GM10266 (cell line): ENCODE results near the gene TMEM63A.

Source experiments
- DNase-seq: peaks from one replicate; pipeline ENCODE4 v3.0.0; 2012; ENCODE audit errors: extremely low spot score
- TF ChIP-seq, protein P1 (sequence below): IDR thresholded peaks from 2 replicates; pipeline ENCODE4 v1.5.1; 2012; ENCODE audit warnings: mild to moderate bottlenecking, low read depth; ENCODE audit not compliant: control insufficient read depth, insufficient read depth; ENCODE audit errors: missing control alignments

Gene TMEM63A

GRCh38 chr1:225908013-225908640, 25.9 kb upstream of the TMEM63A start:
- DNase-seq: no peak
- TF ChIP-seq, protein P1, sequence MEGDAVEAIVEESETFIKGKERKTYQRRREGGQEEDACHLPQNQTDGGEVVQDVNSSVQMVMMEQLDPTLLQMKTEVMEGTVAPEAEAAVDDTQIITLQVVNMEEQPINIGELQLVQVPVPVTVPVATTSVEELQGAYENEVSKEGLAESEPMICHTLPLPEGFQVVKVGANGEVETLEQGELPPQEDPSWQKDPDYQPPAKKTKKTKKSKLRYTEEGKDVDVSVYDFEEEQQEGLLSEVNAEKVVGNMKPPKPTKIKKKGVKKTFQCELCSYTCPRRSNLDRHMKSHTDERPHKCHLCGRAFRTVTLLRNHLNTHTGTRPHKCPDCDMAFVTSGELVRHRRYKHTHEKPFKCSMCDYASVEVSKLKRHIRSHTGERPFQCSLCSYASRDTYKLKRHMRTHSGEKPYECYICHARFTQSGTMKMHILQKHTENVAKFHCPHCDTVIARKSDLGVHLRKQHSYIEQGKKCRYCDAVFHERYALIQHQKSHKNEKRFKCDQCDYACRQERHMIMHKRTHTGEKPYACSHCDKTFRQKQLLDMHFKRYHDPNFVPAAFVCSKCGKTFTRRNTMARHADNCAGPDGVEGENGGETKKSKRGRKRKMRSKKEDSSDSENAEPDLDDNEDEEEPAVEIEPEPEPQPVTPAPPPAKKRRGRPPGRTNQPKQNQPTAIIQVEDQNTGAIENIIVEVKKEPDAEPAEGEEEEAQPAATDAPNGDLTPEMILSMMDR: no peak

DNA sequence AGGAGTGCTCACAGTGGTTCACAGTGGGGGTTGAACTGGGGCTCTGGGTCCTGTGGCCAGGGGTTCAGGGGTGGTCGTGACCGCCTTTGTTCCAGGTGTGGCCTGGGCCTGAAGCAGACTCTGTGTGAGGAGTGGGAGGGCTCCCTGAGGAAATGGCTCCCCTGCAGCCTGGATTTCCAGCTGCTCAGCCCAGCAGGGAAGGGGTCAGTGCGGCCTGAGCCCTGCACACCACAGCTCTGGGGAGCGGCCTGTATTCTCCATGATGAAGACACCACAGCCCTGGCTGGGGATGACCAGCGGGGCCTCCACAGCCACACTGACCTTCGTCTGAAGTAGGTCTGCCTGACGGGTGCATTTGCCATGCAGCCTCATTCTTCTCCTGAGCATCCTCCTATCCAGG, 25.2 kb upstream of the TMEM63A start:
- TF ChIP-seq, protein P1: no peak
- DNase-seq: no peak

- TF ChIP-seq, protein P1: no peak
- DNase-seq: no peak
These were observed 24.3 kb upstream of the TMEM63A start for GRCh38 chr1:225906467-225906866.

GRCh38 chr1:225903623-225904022, 21.4 kb upstream of the TMEM63A start:
- TF ChIP-seq, protein P1: no peak
- no peak for DNase-seq

DNA sequence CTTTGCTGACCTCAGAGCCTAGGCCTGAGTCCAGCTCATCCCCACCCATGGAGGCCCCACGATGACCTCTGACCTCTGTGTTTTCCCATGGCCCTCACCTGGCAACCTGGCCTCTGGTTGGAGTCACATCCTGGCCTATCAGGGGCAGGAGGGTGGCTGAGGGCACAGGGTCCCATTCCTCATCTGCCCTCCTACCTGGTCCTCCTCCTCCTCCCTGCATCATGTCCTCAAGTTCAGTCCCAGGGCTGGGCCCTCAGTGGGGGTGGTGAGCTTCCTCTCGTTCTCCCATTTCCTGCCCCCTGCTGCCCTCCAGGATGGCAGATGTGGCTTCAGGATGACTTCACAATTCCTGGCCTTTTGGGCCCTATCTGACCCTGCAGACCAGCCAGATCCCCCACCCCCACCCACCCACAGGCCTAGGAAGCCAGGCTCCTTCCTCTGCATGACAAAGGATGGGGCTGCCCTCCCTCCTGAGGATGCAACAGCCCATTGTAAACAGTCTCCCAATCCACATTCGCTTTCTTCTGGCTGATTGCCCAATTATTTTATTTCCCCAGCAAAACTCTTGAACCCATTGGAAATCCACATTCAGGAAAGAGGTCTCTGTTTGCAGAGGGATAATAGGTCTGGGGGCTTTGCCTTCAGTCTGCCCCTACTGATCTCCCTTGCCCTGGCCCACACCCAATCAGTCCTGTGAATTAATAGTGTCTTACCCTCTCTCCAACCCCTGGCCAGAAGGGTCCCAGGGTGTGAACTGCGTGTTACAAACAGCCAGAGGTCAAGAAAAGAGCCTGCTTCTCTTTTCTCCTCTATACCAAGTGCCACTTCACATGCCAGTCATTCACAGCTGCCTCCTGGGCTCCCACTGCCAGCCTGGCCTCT, 17.1 kb upstream of the TMEM63A start:
- DNase-seq: no peak
- TF ChIP-seq, protein P1: no peak

- no peak for DNase-seq
- TF ChIP-seq, protein P1: no peak
These were observed 15.7 kb upstream of the TMEM63A start for GRCh38 chr1:225897595-225898514.
